Measurements from ENCODE around the gene GPR35. TPM values are rescaled to one million over a fixed set of nuclear protein-coding genes. Genes with fewer than 3 reads are reported as not detected.
"Not testable (repeated sequence)": the region's sequence is repeated elsewhere in the genome, so short reads cannot be mapped to it uniquely, and the experiment has no call there.

GPR35 gene
- total RNA-seq, 2 donors from 2014 or later, result 1.1 to 1.3 TPM

GRCh38 chr2:240600451-240600961, 24.8 kb upstream of the GPR35 start:
- intact Hi-C loops (cut with DNase I), result no loop called here
- DNase-seq (peak; percentile 8), ATAC-seq (no peak)

- DNase-seq, result peak; percentile 31
- intact Hi-C loops (cut with DNase I), result no loop called here
- ATAC-seq, result no peak
Measured at GRCh38 chr2:240601061-240601830, 24.0 kb upstream of the GPR35 start.

- peak; percentile 18 for DNase-seq
- intact Hi-C loops (cut with DNase I), result no loop called here
Measured at GRCh38 chr2:240601831-240602160, 23.5 kb upstream of the GPR35 start.

GRCh38 chr2:240602266-240603050, 22.8 kb upstream of the GPR35 start:
- DNase-seq, result peak; percentile 12
- no peak for ATAC-seq
- intact Hi-C loops (cut with DNase I), result no loop called here

More at GRCh38 chr2:240601831-240602160, 23.5 kb upstream of the GPR35 start:
- ATAC-seq, result no peak

GRCh38 chr2:240603081-240603835, 22.0 kb upstream of the GPR35 start:
- DNase-seq (peak; percentile 14), ATAC-seq (no peak)
- intact Hi-C loops (cut with DNase I), result no loop called here

GRCh38 chr2:240603846-240604245, 21.4 kb upstream of the GPR35 start:
- ATAC-seq (no peak), DNase-seq (peak; percentile 19)
- intact Hi-C loops (cut with DNase I), result no loop called here

- intact Hi-C loops (cut with DNase I), result no loop called here
- DNase-seq (peak; percentile 87), ATAC-seq (peak; percentile 86 to 93)
Measured at GRCh38 chr2:240604291-240604938, 20.9 kb upstream of the GPR35 start.

GRCh38 chr2:240604939-240605716, 20.2 kb upstream of the GPR35 start:
- intact Hi-C loops (cut with DNase I), result no loop called here
- ATAC-seq (no peak), DNase-seq (peak; percentile 7)

GRCh38 chr2:240605867-240606743, 19.2 kb upstream of the GPR35 start:
- no peak for ATAC-seq
- peak; percentile 10 for DNase-seq
- intact Hi-C loops (cut with DNase I), result no loop called here

- ATAC-seq (no peak), DNase-seq (peak; percentile 5)
- intact Hi-C loops (cut with DNase I), result no loop called here
Measured at GRCh38 chr2:240611601-240612210, 13.6 kb upstream of the GPR35 start.

GRCh38 chr2:240613781-240614180, 11.5 kb upstream of the GPR35 start:
- ATAC-seq (no peak), DNase-seq (no peak)
- intact Hi-C loops (cut with DNase I), result no loop called here

GRCh38 chr2:240614391-240614790, 10.9 kb upstream of the GPR35 start:
- intact Hi-C loops (cut with DNase I), result no loop called here
- DNase-seq (peak; percentile 8), ATAC-seq (no peak)

GRCh38 chr2:240615396-240615795, 9.9 kb upstream of the GPR35 start:
- DNase-seq (no peak), ATAC-seq (no peak)
- intact Hi-C loops (cut with DNase I), result no loop called here

GRCh38 chr2:240615820-240616547, 9.3 kb upstream of the GPR35 start:
- DNase-seq (peak; percentile 17), ATAC-seq (no peak)
- intact Hi-C loops (cut with DNase I), result no loop called here

GRCh38 chr2:240616860-240617666, 8.2 kb upstream of the GPR35 start:
- DNase-seq; intact Hi-C loops (cut with DNase I); ATAC-seq: not testable (repeated sequence)

GRCh38 chr2:240618776-240619175, 6.5 kb upstream of the GPR35 start:
- intact Hi-C loops (cut with DNase I), result no loop called here
- DNase-seq (no peak), ATAC-seq (no peak)
